Amniotic epithelial cell (primary cell): ENCODE measurements around the gene ATP1A3.
A peak's percentile ranks its signal among the peaks of the same experiment; 100 is the strongest.
"Not testable (repeated sequence)": the region's sequence is repeated elsewhere in the genome, so short reads cannot be mapped to it uniquely, and the experiment has no call there.

ENCODE experiments used
- DNase-seq: peaks from one replicate; pipeline ENCODE4 v3.0.0-alpha.2; 2010; ENCODE audit warnings: low read depth

The ATP1A3 gene

GRCh38 chr19:42010245-42011126 is 16.5 kb upstream of the ATP1A3 start:
- DNase-seq: peak; percentile 58

DNA sequence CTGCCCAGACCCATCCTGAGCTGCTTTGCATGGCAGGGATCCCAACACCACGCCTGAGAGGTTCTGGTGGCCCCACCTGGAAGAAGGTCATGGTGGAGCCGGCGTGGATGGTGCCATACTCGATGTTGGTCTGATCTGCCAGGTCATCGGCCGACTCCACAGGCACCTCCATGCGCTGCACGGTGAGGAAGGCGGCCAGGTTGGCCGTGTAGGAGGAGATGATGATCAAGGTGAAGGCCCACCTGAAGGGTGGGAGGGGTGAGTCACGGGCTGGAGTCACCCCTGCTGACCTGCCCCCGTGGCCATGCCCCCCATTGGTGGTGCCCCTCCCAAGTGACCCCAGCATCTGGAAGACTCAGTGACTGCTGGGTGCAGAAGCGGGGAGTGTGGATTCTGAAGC is 12.5 kb upstream of the ATP1A3 start:
- no peak for DNase-seq

GRCh38 chr19:42005504-42005903 is 11.5 kb upstream of the ATP1A3 start:
- DNase-seq: no peak

- no peak for DNase-seq
These were observed 9.7 kb upstream of the ATP1A3 start for GRCh38 chr19:42003506-42004294.

- no peak for DNase-seq
These were observed 5.8 kb upstream of the ATP1A3 start for GRCh38 chr19:41999878-42000208.

GRCh38 chr19:41999071-41999877 is 5.2 kb upstream of the ATP1A3 start:
- no peak for DNase-seq

DNA sequence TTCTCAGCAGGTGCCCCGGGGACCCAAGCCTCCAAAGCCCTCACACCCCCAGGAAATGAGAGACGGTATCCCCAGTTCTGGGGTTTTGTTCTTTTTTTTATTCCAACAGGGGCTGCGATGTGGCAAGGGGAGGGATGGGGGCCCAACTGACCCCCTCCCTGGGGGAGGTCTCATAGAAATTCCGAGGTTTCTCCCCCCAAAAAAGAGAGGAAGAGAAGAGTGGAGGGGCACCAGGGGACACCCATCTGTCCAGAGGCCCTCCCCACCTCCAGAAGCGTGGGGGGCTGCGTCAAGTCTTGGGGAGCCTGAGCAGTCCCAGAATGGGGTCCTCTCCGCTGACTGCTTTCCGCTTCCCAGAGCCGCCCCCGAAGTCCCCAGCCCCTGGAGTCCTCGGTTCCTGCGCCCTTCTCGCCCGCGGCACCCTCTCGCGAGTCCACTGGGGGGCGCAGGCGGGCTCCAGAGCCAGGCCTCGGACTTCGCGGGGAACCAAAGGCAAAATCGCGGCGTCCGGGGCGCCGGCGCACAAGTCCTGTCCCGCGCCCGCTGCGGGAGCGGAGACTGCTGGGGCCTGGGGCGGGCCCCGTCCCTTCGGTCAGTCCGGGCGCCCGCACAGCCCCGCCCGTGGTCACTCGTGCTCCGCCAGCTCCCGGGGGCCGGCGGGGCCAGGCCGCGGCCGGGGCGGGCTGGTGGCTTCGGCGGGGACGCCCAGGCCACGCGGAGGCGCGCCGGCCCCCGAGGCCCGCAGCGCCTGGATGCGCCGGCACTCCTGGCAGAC is 4.4 kb upstream of the ATP1A3 start:
- no peak for DNase-seq

DNA sequence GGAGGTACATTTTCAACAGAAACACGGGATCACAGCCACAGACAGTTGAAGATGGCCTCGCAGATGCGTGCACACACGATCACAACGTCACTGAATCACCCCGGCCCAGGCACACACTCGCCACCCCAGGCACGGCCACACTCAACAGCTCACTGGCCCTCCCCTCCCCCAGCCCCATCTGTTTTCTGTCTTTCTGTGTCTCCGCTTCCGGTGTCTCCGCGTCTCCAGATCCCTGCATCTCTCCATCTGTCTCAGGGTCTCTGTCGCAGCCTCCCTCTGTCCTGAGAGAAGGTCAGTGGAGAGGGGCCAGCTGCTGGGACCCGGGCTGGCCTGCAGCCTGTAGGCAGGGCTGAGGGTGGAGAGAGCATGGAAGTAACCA is 3.8 kb upstream of the ATP1A3 start:
- DNase-seq: no peak

DNA sequence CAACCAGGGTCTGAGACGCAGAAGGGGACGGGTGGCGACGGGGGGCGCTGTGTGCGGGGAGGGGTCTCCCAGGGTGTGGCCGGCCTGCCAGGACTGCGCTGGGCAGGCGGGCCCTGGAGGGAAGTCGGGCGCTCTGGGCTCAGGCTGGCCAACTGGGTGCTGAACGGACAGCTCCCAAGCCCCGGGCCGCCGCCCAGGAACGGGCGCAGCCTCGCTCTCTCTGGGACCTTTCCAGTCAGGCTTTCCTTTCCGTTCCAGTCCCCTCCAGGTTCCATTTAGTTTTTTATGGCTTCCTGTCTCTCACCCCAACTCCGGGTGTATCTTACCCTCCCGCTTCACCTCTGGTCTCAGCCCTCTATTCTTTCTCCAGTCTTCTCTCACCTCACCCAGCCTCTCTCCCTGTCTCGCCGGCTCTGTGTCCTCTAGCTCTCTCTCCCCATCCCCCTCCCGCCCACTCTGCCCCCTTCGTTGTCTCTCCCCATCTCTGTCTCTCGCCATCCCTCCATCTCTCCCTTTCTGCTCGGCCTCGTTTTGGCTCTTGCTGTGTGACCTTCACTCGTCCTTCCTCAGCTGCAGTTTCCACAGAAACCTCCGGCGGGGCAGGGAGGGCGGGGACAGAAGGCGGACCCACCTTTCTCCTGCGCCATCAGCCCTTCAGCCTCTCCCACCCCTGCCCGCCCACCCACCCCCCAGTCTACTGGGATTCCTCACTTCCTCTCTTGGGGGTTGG is 3.3 kb upstream of the ATP1A3 start:
- DNase-seq: peak; percentile 17

- no peak for DNase-seq
These were observed 2.1 kb upstream of the ATP1A3 start for GRCh38 chr19:41995959-41996797.

GRCh38 chr19:41994994-41995958 is 1.2 kb upstream of the ATP1A3 start:
- no peak for DNase-seq

- no peak for DNase-seq
These were observed 516 bp upstream of the ATP1A3 start for GRCh38 chr19:41994521-41994971.

DNA sequence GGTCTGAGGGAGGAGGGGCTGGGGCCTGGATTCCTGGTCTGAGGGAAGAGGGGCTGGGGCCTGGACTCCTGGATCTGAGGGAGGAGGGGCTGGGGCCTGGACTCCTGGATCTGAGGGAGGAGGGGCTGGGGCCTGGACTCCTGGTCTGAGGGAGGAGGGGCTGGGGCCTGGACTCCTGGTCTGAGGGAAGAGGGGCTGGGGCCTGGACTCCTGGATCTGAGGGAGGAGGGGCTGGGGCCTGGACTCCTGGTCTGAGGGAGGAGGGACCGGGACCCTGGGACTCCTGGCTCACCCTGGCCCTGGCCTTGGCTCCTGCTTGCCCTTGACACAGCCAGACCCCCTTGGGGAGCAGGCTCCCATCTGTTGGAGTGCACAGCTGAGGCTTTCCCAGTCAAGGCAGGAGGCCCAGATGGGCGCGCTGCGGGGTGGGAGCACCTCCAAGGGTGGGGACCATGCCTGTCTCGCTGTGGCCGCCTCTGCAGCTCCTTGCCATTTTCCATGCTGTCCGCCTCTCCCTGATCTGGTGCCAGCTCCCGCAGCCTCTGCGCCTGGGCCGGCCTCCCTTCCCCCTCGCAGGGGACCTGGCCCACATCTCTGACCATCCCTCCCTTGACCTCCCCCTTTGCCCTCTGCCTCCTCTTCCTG is 2.0 kb downstream of the ATP1A3 start:
- not testable (repeated sequence) for DNase-seq

GRCh38 chr19:41991025-41991424 is 3.0 kb downstream of the ATP1A3 start:
- no peak for DNase-seq

GRCh38 chr19:41990615-41991014 is 3.4 kb downstream of the ATP1A3 start:
- no peak for DNase-seq

GRCh38 chr19:41990028-41990427 is 4.0 kb downstream of the ATP1A3 start:
- no peak for DNase-seq

DNA sequence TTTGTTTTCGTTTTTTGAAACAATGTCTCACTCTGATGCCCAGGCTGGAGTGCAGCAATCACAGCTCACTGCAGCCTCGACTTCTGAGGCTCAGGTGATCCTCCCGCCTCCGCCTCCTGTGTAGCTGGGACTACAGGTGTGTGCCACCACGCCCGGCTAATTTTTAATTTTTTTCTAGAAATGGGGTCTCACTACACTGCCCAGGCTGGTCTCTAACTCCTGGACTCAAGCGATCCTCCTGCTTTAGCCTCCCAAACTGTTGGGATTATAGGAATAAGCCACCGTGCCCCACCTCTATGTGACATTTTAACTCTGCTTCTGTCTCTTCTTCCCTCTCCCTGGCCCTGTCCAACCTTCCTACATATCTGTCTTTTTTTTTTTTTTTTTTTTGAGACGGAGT is 5.1 kb downstream of the ATP1A3 start:
- DNase-seq: no peak

GRCh38 chr19:41987141-41987860 is 6.7 kb downstream of the ATP1A3 start:
- DNase-seq: no peak
